Measurements from ENCODE around the gene TOP1. TPM values are rescaled to one million over a fixed set of nuclear protein-coding genes. Genes with fewer than 3 reads are reported as not detected.

The TOP1 gene
- total and polyA plus RNA-seq, 9 of the 15 experiments (the other 6 are each of a cell fraction or from before 2014, with no cell fraction given) = 26.4 to 127 (median 39.6) TPM

- no peak for TF ChIP-seq ZBTB43 (CRISPR knock-in tag; IDR thresholded peaks at IDR 0.05)
- no peak for TF ChIP-seq PRPF4 (IDR thresholded peaks at IDR 0.05; ENCODE audit: insufficient read depth, low read depth, low read length, poor library complexity, severe bottlenecking)
- no peak for TF ChIP-seq THRB (CRISPR knock-in tag; conservative IDR thresholded peaks at IDR 0.05)
Measured at GRCh38 chr20:41029150-41029901, 704 bp downstream of the TOP1 start (continued).

GRCh38 chr20:41030061-41030460, 1.4 kb downstream of the TOP1 start:
- Histone ChIP-seq H3K4me1 (replicated peaks in 1 of 2; ENCODE audit: control insufficient read depth in 2 of 2, insufficient read depth in 2 of 2, low read length in 2 of 2) (peaks cover 25 to 37% of the 10 kb centered on the region in 2 experiments), H3K27me3 (ENCODE audit: control insufficient read depth in 2 of 2, insufficient read depth in 2 of 2, low read length in 2 of 2) (no peaks in the 10 kb centered on the region), H3K79me2 (ENCODE audit: control insufficient read depth, insufficient read depth, low read length) (peaks cover 71% of the 10 kb centered on the region), H3K27ac (ENCODE audit: extremely low read depth, low read depth, low read length) (peak overlapping the region; percentile 90; the same call in 2 of the 3 replicates), H3K9me3 (replicated peaks; ENCODE audit: control insufficient read depth, insufficient read depth, low read depth, low read length) (no peaks in the 10 kb centered on the region), H2AFZ (ENCODE audit: low read depth, low read length) (no peak overlapping the region), H3K4me2 (ENCODE audit: insufficient read depth, low read length) (peak overlapping the region; percentile 84), H3K9me1 (ENCODE audit: control insufficient read depth, insufficient read depth, low read length) (no peaks in the 10 kb centered on the region), H3K9ac (ENCODE audit: insufficient read depth in 1 of 2, low read depth in 2 of 2, low read length in 2 of 2) (peak overlapping the region in 1 of 2 experiments; percentile 92; a peak in 2 of 4 replicates), H3K4me3 (peak overlapping the region; percentile 90), H4K20me1 (replicated peaks; ENCODE audit: control insufficient read depth, insufficient read depth, low read length) (peaks cover 25% of the 10 kb centered on the region), H3K36me3 (ENCODE audit: control insufficient read depth, insufficient read depth, low read length) (peaks cover 28% of the 10 kb centered on the region)
- FAIRE-seq (no peak), ATAC-seq (no peak), DNase-seq (ENCODE audit: extremely low read depth in 1 of 4, low spot score in 3 of 4) (no peak)
- TSS peak; percentile 55 for BruUV-seq (replicated peaks)
- TF ChIP-seq HDAC3 (IDR thresholded peaks at IDR 0.05; ENCODE audit: borderline replicate concordance, partially characterized antibody) (no peak), UBTF (IDR thresholded peaks at IDR 0.05; ENCODE audit: borderline replicate concordance in 1 of 2, low read depth in 2 of 2, low read length in 2 of 2) (peak in 1 of 2 experiments; percentile 44; a peak in 1 of 4 replicates), GTF2E2 (tag; IDR thresholded peaks at IDR 0.05) (0 out of 2 replicates have a peak, but pooled peaks have one; percentile 9), RNF219 (CRISPR knock-in tag; IDR thresholded peaks at IDR 0.05) (no peak), PML (IDR thresholded peaks at IDR 0.05; ENCODE audit: low read length) (0 out of 2 replicates have a peak, but pooled peaks have one; percentile 5)
- POLR2A ChIA-PET = interaction anchor here (0.8 to 8.3 kb wide), 4 partner anchors 10 to 48 kb away, joined by 3 to 125 read pairs (median 4); no protein-coding TSS in a partner anchor
- intact Hi-C loops (cut with micrococcal nuclease) (loop anchor here (5.0 kb wide), 1 partner anchor 42 kb away; no protein-coding TSS in a partner anchor), in situ Hi-C loops (cut with MboI) (no loop called here)
- WGBS (ENCODE audit: insufficient coverage, low coverage, missing lambda C conversion rate) = 4% methylated on average over 6 of the region's 6 CpGs
- CTCF ChIA-PET (ENCODE audit: low intra/inter-chr PET ratio) = no interaction called here
